Peyer's patch (tissue), 4 donors: ENCODE data around the gene FEZF2.

Experiments used
- POLR2A ChIP-seq, 2 donors: fragments of 450-650 bp; IDR thresholded peaks; one replicate each; pipeline ENCODE4 v1.5.1; 2017; ENCODE audit warnings: antibody characterized with exemption in 2 of 2, mild to moderate bottlenecking in 2 of 2, moderate library complexity in 2 of 2
- TF ChIP-seq, protein P1 (sequence below), 6 experiments: fragments of 450-650 bp in 4 of 6; fragments of 200-600 bp in 2 of 6; sonication (generic) in 1 of 6; IDR thresholded peaks; one replicate each; pipeline ENCODE4 v1.5.1; 2017 to 2019; ENCODE audit warnings: antibody characterized with exemption in 6 of 6, mild to moderate bottlenecking in 3 of 6, moderate library complexity in 1 of 6

- TF ChIP-seq, protein P1, sequence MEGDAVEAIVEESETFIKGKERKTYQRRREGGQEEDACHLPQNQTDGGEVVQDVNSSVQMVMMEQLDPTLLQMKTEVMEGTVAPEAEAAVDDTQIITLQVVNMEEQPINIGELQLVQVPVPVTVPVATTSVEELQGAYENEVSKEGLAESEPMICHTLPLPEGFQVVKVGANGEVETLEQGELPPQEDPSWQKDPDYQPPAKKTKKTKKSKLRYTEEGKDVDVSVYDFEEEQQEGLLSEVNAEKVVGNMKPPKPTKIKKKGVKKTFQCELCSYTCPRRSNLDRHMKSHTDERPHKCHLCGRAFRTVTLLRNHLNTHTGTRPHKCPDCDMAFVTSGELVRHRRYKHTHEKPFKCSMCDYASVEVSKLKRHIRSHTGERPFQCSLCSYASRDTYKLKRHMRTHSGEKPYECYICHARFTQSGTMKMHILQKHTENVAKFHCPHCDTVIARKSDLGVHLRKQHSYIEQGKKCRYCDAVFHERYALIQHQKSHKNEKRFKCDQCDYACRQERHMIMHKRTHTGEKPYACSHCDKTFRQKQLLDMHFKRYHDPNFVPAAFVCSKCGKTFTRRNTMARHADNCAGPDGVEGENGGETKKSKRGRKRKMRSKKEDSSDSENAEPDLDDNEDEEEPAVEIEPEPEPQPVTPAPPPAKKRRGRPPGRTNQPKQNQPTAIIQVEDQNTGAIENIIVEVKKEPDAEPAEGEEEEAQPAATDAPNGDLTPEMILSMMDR (IDR thresholded peaks at IDR 0.05): no peak
- no peak for TF ChIP-seq POLR2A (IDR thresholded peaks at IDR 0.05)
Observed at GRCh38 chr3:62405566-62405965, 32.2 kb upstream of the FEZF2 start.
